ENCODE data around the gene GPX3. TPM values are rescaled to one million over a fixed set of nuclear protein-coding genes. Genes with fewer than 3 reads are reported as not detected.

GPX3 gene
- total and polyA plus RNA-seq, 10 donors, result 78.7 to 886 (median 303) TPM

- Histone ChIP-seq H3K4me3 (no peak overlapping the region), H3K36me3 (peaks cover 4 to 89% (median 43%) of the 10 kb centered on the region in 6 donors), H3K27ac (peak overlapping the region in 6 of 8 donors; percentile 43 to 95 (median 83)), H3K27me3 (replicated peaks in 1 of 7) (no peaks in the 10 kb centered on the region), H3K9me3 (no peaks in the 10 kb centered on the region), H3K4me1 (peaks cover 73 to 100% (median 98%) of the 10 kb centered on the region in 6 donors)
- TF ChIP-seq CTCF (IDR thresholded peaks at IDR 0.05 in 8 of 11, conservative IDR thresholded peaks at IDR 0.05 in 3 of 11), result no peak
- intact Hi-C loops (cut with DNase I; ENCODE audit: low total_unique reads), result no loop called here
- 73 to 85% (median 75%) methylated on average over 1 of the region's 1 CpG for WGBS, 5 donors
- no peak for DNase-seq
These were observed 45.2 kb downstream of the GPX3 start for GRCh38 chr5:151065609-151066008.

- TF ChIP-seq POLR2AphosphoS5 (IDR thresholded peaks at IDR 0.05) (no peak), POLR2A (IDR thresholded peaks at IDR 0.05) (no peak), CTCF (IDR thresholded peaks at IDR 0.05 in 8 of 11, conservative IDR thresholded peaks at IDR 0.05 in 3 of 11) (no peak)
- H3K4me1 ChIP-seq, result peaks cover 80 to 100% (median 99%) of the 10 kb centered on the region in 6 donors
- WGBS, 5 donors, result 61 to 76% (median 70%) methylated on average over 4 to 6 of the region's 6 CpGs
- no peaks in the 10 kb centered on the region for H3K27me3 ChIP-seq (replicated peaks in 1 of 7)
- no peak for DNase-seq
- H3K9me3 ChIP-seq, result no peaks in the 10 kb centered on the region
- no peak overlapping the region for H3K4me3 ChIP-seq
- intact Hi-C loops (cut with DNase I; ENCODE audit: low total_unique reads), result no loop called here
- H3K36me3 ChIP-seq, result peaks cover 4 to 89% (median 30%) of the 10 kb centered on the region in 6 donors
- H3K27ac ChIP-seq, result peak overlapping the region in 6 of 8 donors; percentile 74 to 95 (median 83)
These were observed 46.5 kb downstream of the GPX3 start for GRCh38 chr5:151066920-151067319.

GRCh38 chr5:151067632-151068432 lies 47.4 kb downstream of the GPX3 start:
- Histone ChIP-seq H3K9me3 (no peaks in the 10 kb centered on the region), H3K4me3 (no peak overlapping the region), H3K27me3 (replicated peaks in 1 of 7) (no peaks in the 10 kb centered on the region), H3K4me1 (peaks cover 86 to 100% (median 100%) of the 10 kb centered on the region in 6 donors), H3K27ac (peak overlapping the region; percentile 71 to 95 (median 79)), H3K36me3 (peaks cover 0 to 87% (median 21%) of the 10 kb centered on the region in 6 donors)
- WGBS, 5 donors, result 51 to 66% (median 58%) methylated on average over 14 of the region's 14 CpGs
- intact Hi-C loops (cut with DNase I; ENCODE audit: low total_unique reads), result no loop called here
- DNase-seq, result no peak
- TF ChIP-seq POLR2AphosphoS5 (IDR thresholded peaks at IDR 0.05) (peak in 1 of 3 donors; percentile 42), POLR2A (IDR thresholded peaks at IDR 0.05) (no peak)

GRCh38 chr5:151068433-151069197 lies 48.2 kb downstream of the GPX3 start:
- H3K36me3 ChIP-seq, result peaks cover 0 to 87% (median 14%) of the 10 kb centered on the region in 6 donors
- peak overlapping the region; percentile 71 to 95 (median 79) for H3K27ac ChIP-seq
- H3K4me1 ChIP-seq, result peaks cover 80 to 100% (median 95%) of the 10 kb centered on the region in 6 donors
- peak; percentile 47 to 56 (median 49) for TF ChIP-seq POLR2AphosphoS5 (IDR thresholded peaks at IDR 0.05)
- TF ChIP-seq CTCF (IDR thresholded peaks at IDR 0.05 in 8 of 11, conservative IDR thresholded peaks at IDR 0.05 in 3 of 11), result no peak
- TF ChIP-seq POLR2A (IDR thresholded peaks at IDR 0.05), result no peak
- no peaks in the 10 kb centered on the region for H3K27me3 ChIP-seq (replicated peaks in 1 of 7)
- H3K4me3 ChIP-seq, result peak overlapping the region in 1 of 8 donors; percentile 11
- 17 to 21% (median 20%) methylated on average over 9 to 12 of the region's 12 CpGs for WGBS, 5 donors
- intact Hi-C loops (cut with DNase I; ENCODE audit: low total_unique reads), result no loop called here
- DNase-seq, result no peak
- H3K9me3 ChIP-seq, result no peaks in the 10 kb centered on the region

All from spleen (tissue), 11 donors.